GM12875 (cell line): ENCODE results near the gene PLCB1.

Source experiments
- H3K4me3 ChIP-seq: one replicate; pipeline ENCODE4 v1.5.1; 2011; ENCODE audit warnings: low read depth, low read length, control low read depth
- CTCF ChIP-seq: IDR thresholded peaks from 2 replicates; pipeline ENCODE4 v1.5.1; 2011; ENCODE audit warnings: low read depth, mild to moderate bottlenecking, control low read depth, inconsistent platforms, low read length, moderate library complexity, borderline replicate concordance; ENCODE audit not compliant: insufficient read depth

The PLCB1 gene

GRCh38 chr20:8309634-8310033 lies 177.6 kb downstream of the PLCB1 start:
- no peak for TF ChIP-seq CTCF
- H3K4me3 ChIP-seq = no peak overlapping the region

GRCh38 chr20:8310618-8311017 lies 178.6 kb downstream of the PLCB1 start:
- no peak for TF ChIP-seq CTCF
- no peak overlapping the region for H3K4me3 ChIP-seq

- no peak overlapping the region for H3K4me3 ChIP-seq
- TF ChIP-seq CTCF = no peak
These were observed 181.0 kb downstream of the PLCB1 start for GRCh38 chr20:8313073-8313472.

- H3K4me3 ChIP-seq = no peak overlapping the region
- TF ChIP-seq CTCF = no peak
These were observed 183.8 kb downstream of the PLCB1 start for GRCh38 chr20:8315639-8316573.

- no peak overlapping the region for H3K4me3 ChIP-seq
- no peak for TF ChIP-seq CTCF
These were observed 185.4 kb downstream of the PLCB1 start for GRCh38 chr20:8317448-8317847.

GRCh38 chr20:8318965-8319625 lies 187.0 kb downstream of the PLCB1 start:
- H3K4me3 ChIP-seq = no peak overlapping the region

More at GRCh38 chr20:8318965-8319625, 187.0 kb downstream of the PLCB1 start:
- no peak for TF ChIP-seq CTCF
